Hematopoietic multipotent progenitor cell treated with erythropoietin and hydrocortisone succinate and interleukin-3 and kit ligand, for 15 days (in vitro differentiated cells): Measurements from ENCODE around the gene ANO10.
"Not testable (repeated sequence)": the region's sequence is repeated elsewhere in the genome, so short reads cannot be mapped to it uniquely, and the experiment has no call there.

Source experiments
- DNase-seq: peaks from one replicate; pipeline ENCODE4 v3.0.0-alpha.2; 2015; ENCODE audit warnings: low spot score

The ANO10 gene

GRCh38 chr3:43627360-43627759, 5.5 kb upstream of the ANO10 start:
- DNase-seq: no peak

GRCh38 chr3:43624619-43625305, 3.0 kb upstream of the ANO10 start:
- DNase-seq: no peak

- peak; percentile 8 for DNase-seq
Measured at GRCh38 chr3:43620831-43621655, 768 bp downstream of the ANO10 start.

GRCh38 chr3:43619588-43619987, 2.2 kb downstream of the ANO10 start:
- no peak for DNase-seq

GRCh38 chr3:43618142-43618541, 3.7 kb downstream of the ANO10 start:
- DNase-seq: no peak

GRCh38 chr3:43616034-43616433, 5.8 kb downstream of the ANO10 start:
- DNase-seq: no peak

GRCh38 chr3:43615133-43615532, 6.7 kb downstream of the ANO10 start:
- DNase-seq: no peak

- no peak for DNase-seq
Measured at GRCh38 chr3:43613976-43614375, 7.8 kb downstream of the ANO10 start.

GRCh38 chr3:43612419-43612818, 9.4 kb downstream of the ANO10 start:
- DNase-seq: no peak

GRCh38 chr3:43609406-43609805, 12.4 kb downstream of the ANO10 start:
- no peak for DNase-seq

- no peak for DNase-seq
Measured at GRCh38 chr3:43608751-43609150, 13.1 kb downstream of the ANO10 start.

GRCh38 chr3:43606284-43606683, 15.5 kb downstream of the ANO10 start:
- DNase-seq: no peak

- DNase-seq: not testable (repeated sequence)
Measured at GRCh38 chr3:43599959-43600358, 21.9 kb downstream of the ANO10 start.

GRCh38 chr3:43597961-43598360, 23.9 kb downstream of the ANO10 start:
- DNase-seq: no peak

GRCh38 chr3:43596178-43596577, 25.6 kb downstream of the ANO10 start:
- DNase-seq: not testable (repeated sequence)

GRCh38 chr3:43595280-43595679, 26.5 kb downstream of the ANO10 start:
- not testable (repeated sequence) for DNase-seq

- DNase-seq: not testable (repeated sequence)
Measured at GRCh38 chr3:43593588-43593987, 28.2 kb downstream of the ANO10 start.

- DNase-seq: not testable (repeated sequence)
Measured at GRCh38 chr3:43591866-43592265, 29.9 kb downstream of the ANO10 start.

GRCh38 chr3:43587303-43587702, 34.5 kb downstream of the ANO10 start:
- DNase-seq: no peak

GRCh38 chr3:43584043-43584826, 37.6 kb downstream of the ANO10 start:
- DNase-seq: peak; percentile 28

- peak; percentile 11 for DNase-seq
Measured at GRCh38 chr3:43583481-43583880, 38.3 kb downstream of the ANO10 start.

- no peak for DNase-seq
Measured at GRCh38 chr3:43582866-43583265, 38.9 kb downstream of the ANO10 start.

- DNase-seq: no peak
Measured at GRCh38 chr3:43581343-43581742, 40.5 kb downstream of the ANO10 start.
